Body of pancreas (tissue), 4 donors: ENCODE measurements around the gene UGT3A1. TPM values are rescaled to one million over a fixed set of nuclear protein-coding genes. Genes with fewer than 3 reads are reported as not detected.

ENCODE experiments used
- ATAC-seq: fragments of 150-250 bp; one replicate; pipeline ENCODE4 v1.9.1; 2016
- DNase-seq, 4 donors: peaks; one replicate each; pipeline ENCODE4 v3.0.0-alpha.2; 2019
- H3K27ac ChIP-seq, 4 donors: fragments of 200-600 bp; sonication (generic); 1 replicate in 3 of 4; 2 replicates in 1 of 4; pipeline versions ENCODE4 v1.5.1 to v1.6.1; 2016 to 2019; ENCODE audit warnings: mild to moderate bottlenecking in 1 of 4, mixed read lengths in 1 of 4, moderate library complexity in 1 of 4
- H3K27me3 ChIP-seq, 2 donors: fragments of 200-600 bp; sonication (generic); one replicate each; pipeline ENCODE4 v1.6.0; 2016; ENCODE audit warnings: mild to moderate bottlenecking in 1 of 2
- H3K36me3 ChIP-seq, 2 donors: fragments of 200-600 bp; sonication (generic); replicated peaks in 1 of 2; 2 replicates each; pipeline ENCODE4 v1.5.1; 2016; ENCODE audit warnings: low read depth in 2 of 2; ENCODE audit not compliant: insufficient read depth in 1 of 2
- H3K4me1 ChIP-seq: fragments of 200-600 bp; sonication (generic); one replicate; pipeline ENCODE4 v1.6.0; 2016
- H3K4me3 ChIP-seq, 2 donors: fragments of 200-600 bp; sonication (generic); 1 replicate in 1 of 2; 2 replicates in 1 of 2; pipeline ENCODE4 v1.5.1; 2016 to 2019
- H3K9me3 ChIP-seq, 3 donors: fragments of 200-600 bp; sonication (generic); 1 replicate in 2 of 3; 2 replicates in 1 of 3; pipeline ENCODE4 v1.5.1; 2016
- POLR2A ChIP-seq, 3 donors: fragments of 450-650 bp; IDR thresholded peaks; one replicate each; pipeline ENCODE4 v1.6.1; 2016; ENCODE audit warnings: antibody characterized with exemption in 3 of 3, mild to moderate bottlenecking in 2 of 3
- WGBS, 2 donors: methylation state at CpG; one replicate each; pipeline ENCODE4 v1.1.5; 2017; 5-methylcytosine and 5-hydroxymethylcytosine counted together
- intact Hi-C: fragments of 100-400 bp; cut with DNase I; formaldehyde crosslinking; loops from one replicate; pipeline ENCODE4 v1.15.1; 2023
- total RNA-seq, 2 donors: library from RNA; depleted of rRNA; stranded (reverse); fragments of >200 nt; gene quantifications; one replicate each; pipeline ENCODE4 v1.1.0, GENCODE V29; 2016
- TF ChIP-seq, protein P1 (sequence below), 7 experiments: fragments of 450-650 bp in 4 of 7; fragments of 200-600 bp in 3 of 7; sonication (generic) in 3 of 7; IDR thresholded peaks; one replicate each; pipeline ENCODE4 v1.5.1; 2016 to 2019; ENCODE audit warnings: antibody characterized with exemption in 7 of 7

The UGT3A1 gene
- total RNA-seq, 2 donors from 2014 or later, result not detected

DNA sequence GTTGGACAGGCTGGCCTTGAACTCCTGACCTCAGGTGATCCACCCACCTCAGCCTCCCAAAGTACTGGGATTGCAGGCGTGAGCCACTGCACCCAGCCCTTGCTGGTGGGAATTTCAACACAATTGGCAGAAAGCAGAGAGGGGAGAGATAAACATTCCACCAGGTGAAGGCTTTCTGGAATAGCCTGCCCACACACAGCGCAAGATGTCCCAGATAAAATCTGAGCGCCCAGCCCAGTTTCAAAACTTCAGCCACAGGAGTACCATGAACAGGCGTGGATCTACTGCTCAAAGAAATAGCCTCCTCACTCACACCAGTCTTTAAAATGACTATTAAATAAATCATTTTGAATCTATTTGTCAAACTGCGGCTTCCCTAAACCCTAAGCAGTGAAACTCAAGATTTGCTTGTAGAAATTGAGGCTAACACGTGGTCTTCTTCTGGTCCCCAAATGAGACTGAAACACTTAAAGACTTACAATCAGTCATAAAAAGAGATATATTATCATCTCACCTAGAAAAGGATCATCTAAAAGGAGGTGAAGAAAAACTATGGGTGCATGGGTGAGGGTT lies 87.5 kb downstream of the UGT3A1 start:
- intact Hi-C loops, result no loop called here
- ATAC-seq, result no peak

DNA sequence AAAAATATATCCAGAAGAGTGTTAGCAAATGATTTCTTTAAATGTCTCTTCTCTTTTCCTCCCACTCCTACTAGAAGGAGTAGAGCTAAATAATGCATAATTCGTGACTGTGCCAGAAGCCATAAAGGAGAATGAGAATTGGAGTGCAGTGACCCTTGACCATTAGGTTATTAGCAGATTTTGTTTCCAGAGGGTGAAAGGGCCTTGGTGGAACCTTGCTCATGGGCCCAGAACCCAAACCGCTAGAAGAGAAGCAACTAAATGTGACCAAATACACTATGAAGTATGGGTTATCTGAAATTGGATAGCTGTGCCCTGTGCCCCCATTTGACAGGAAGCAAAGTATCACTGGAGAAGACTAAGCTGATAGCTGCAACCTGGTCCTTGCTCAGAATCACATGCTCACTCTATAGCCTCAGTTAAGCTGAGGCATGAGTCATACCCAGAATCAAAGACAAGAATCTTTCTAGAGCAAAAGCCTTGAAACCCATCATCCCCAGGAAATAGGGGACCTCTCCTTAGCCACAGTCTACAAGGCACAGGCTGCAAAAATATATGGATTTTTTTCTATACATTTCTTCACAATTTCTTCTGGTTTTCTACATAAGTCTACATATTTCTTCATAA lies 89.0 kb downstream of the UGT3A1 start:
- Histone ChIP-seq H3K4me3 (no peak overlapping the region), H3K4me1 (no peaks in the 10 kb centered on the region), H3K27me3 (no peaks in the 10 kb centered on the region), H3K9me3 (no peaks in the 10 kb centered on the region), H3K27ac (no peak overlapping the region), H3K36me3 (no peaks in the 10 kb centered on the region)
- intact Hi-C loops, result no loop called here
- ATAC-seq (no peak), DNase-seq (no peak)
- TF ChIP-seq, protein P1, sequence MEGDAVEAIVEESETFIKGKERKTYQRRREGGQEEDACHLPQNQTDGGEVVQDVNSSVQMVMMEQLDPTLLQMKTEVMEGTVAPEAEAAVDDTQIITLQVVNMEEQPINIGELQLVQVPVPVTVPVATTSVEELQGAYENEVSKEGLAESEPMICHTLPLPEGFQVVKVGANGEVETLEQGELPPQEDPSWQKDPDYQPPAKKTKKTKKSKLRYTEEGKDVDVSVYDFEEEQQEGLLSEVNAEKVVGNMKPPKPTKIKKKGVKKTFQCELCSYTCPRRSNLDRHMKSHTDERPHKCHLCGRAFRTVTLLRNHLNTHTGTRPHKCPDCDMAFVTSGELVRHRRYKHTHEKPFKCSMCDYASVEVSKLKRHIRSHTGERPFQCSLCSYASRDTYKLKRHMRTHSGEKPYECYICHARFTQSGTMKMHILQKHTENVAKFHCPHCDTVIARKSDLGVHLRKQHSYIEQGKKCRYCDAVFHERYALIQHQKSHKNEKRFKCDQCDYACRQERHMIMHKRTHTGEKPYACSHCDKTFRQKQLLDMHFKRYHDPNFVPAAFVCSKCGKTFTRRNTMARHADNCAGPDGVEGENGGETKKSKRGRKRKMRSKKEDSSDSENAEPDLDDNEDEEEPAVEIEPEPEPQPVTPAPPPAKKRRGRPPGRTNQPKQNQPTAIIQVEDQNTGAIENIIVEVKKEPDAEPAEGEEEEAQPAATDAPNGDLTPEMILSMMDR (IDR thresholded peaks at IDR 0.05), result no peak
- TF ChIP-seq POLR2A (IDR thresholded peaks at IDR 0.05), result no peak
- 63 to 75% methylated on average over 2 of the region's 2 CpGs for WGBS, 2 donors

More for the DNA sequence above, 87.5 kb downstream of the UGT3A1 start:
- Histone ChIP-seq H3K4me3 (no peak overlapping the region), H3K27ac (no peak overlapping the region), H3K9me3 (no peaks in the 10 kb centered on the region), H3K4me1 (no peaks in the 10 kb centered on the region), H3K36me3 (no peaks in the 10 kb centered on the region), H3K27me3 (no peaks in the 10 kb centered on the region)
- no peak for DNase-seq
- 88 to 89% methylated on average over 6 of the region's 6 CpGs for WGBS, 2 donors
- TF ChIP-seq, protein P1 (IDR thresholded peaks at IDR 0.05), result no peak
- TF ChIP-seq POLR2A (IDR thresholded peaks at IDR 0.05), result no peak

Other genes with a start within 250 kb of the UGT3A1 start
- 10 to 100 TPM; 13.5 to 27.0 TPM for gene IL7R, start 134.5 kb downstream of the UGT3A1 start, total RNA-seq
- gene CAPSL, start 52.8 kb downstream of the UGT3A1 start, total RNA-seq, result not detected
- gene UGT3A2, start 75.5 kb upstream of the UGT3A1 start, total RNA-seq, result not detected
- gene LMBRD2, start 160.5 kb upstream of the UGT3A1 start, total RNA-seq, result 1 to 10 TPM; 5.6 to 8.6 TPM
- 1 to 10 TPM; 7.3 to 8.6 TPM for gene SKP2, start 160.7 kb upstream of the UGT3A1 start, total RNA-seq